ENCODE measurements around the gene LHX6.

Gene LHX6

DNA sequence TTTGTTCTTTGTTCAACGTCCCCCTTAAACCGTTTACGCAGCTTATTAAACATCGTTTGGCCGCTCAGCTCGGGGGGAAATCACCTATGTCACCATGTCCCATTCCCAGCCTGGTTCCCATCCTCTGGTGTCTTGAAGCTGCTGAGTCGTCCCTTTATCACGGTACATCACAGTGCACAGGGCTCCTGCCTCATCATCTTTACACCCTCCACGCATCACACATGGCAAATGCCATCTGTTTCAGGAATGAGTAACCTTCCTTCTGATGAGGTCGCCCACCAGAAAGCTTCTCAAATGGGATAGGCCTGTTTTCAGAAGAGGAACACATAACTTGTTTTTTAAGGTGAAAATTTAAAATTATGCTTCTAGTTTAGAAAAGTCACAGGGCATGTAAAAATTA lies 7.9 kb upstream of the LHX6 start:
- DNase-seq = peak in 2 of 56 donors; percentile 5 to 7

DNA sequence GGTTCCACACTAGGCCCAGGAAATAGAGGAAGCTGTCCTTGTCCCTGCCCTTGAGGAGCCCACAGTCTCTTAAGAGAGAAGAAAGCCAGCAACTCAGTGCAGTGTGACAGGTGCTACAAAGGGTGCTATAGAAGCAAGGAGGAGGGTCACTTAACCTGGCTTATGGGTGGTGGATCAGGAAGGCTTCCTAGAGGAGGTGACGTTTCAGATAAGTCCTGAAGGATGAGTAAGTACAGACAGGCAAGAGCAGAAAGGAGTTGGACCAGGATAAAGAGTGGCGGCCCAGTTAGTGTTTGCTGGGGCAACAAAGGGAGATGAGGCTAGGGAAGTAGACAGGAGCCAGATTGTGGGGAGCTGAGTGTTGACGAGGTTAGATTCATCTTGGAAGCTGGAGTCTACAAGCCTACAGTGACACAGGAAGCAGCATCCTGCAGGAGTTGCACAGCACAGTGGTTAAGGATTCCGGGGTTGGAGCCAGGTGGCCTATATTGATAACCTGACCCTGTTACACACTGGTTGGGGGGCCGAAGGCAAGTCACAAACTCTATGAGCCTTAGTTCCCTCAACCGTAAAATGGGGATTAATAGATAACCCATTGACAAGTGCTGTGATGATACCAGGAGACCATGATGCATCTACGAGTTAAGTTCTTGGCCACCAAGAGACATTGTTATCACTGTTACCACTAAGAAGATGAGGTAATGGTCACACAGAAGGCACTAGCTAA lies 5.4 kb upstream of the LHX6 start:
- no peak for DNase-seq

DNA sequence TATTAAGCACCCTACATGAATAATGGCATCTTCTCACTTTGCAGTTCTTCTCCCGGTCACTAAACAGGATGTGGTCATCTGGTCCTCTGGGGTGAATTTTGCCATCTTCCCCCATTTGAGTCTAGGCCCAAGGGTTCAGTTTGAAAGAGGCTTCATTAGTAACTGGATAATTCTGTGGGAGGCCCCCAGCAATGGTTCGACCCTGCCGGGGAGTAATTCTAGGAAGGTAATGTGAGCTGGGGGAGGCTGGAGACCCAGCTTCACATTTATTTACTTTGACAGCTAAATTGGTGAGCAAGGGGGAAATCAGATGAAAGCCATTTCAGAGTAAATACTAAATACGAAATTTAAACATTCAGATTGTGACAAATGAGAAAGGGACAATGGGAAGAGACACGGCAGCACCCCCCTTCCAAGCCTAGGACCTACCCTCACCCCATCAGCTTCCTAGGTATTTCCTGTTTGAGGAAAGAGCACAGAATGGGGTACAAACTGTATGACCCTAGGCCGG lies 4.1 kb upstream of the LHX6 start:
- DNase-seq = no peak

GRCh38 chr9:122229485-122229837 lies 704 bp upstream of the LHX6 start:
- no peak for DNase-seq

- no peak for DNase-seq
Measured at GRCh38 chr9:122228191-122228567, 578 bp downstream of the LHX6 start.

- no peak for DNase-seq
Measured at GRCh38 chr9:122227575-122227900, 1.2 kb downstream of the LHX6 start.

GRCh38 chr9:122226758-122227574 lies 1.8 kb downstream of the LHX6 start:
- DNase-seq = no peak

DNA sequence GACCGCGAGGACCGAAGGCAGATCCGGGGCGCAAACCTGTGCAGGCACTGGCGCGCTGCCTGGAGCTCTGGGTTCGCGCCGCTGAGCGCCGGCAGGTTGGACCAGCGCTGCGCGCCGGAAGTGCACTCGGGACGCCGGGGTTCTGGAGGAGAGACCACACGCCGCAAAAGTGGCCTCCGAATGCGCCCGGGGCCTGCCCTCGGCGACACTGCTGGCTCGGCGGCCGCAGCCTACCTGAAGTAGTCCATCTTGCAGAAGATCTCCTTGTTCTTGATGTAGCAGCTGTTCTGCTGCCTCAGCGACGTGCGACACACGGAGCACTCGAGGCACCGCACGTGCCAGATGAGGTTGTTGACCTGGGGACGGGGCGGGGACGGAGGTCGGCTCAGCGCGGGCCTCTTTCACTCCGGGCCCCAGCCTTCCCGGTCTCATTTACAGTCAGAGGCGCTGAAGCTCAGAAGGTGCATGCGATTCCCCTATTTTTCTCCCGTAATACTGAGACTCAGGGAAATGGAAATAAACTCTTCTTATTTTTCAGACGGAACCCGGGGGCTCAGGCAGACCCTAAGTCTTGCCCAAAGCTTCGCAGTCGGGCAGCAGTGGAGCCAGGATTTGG lies 2.5 kb downstream of the LHX6 start:
- DNase-seq = no peak

DNA sequence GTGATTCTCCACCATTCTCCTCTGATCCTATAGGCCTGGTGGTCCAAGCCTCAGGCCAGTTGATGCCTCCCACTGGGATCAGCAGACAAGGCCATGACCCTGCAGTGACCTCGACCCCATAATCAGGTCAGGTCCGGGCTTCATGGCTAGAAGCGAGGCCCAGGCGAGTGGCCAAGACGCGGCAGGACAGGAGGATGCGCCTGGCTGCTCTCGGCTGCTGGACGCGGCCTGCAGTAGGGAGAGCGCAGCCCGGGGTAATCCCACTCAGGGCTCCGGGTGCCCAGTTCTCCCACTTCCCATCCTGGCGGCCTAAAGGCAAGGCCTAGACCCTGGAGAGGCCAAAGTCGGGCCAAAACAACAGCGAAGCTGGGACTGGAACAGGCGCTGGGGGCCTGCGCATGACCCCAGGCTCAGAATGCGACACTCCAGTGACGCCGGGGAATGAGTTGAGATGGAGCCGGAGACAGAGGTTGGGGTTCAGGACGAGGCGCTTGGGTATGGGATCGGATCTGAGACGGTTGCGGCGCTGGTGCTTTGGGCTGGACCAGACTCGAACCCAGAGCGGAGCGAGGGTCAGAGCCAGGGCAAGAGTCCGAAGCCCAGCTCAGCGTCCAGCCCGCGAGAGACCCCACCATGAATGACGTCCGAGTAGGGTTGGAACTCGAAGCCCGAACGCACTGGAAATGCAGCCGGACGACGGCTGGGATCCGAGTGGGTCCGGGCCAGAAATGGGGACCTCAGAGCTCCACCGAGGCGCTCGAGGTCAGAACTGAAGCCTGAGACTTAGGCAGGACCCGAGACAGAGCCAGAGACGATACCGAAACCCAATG lies 3.2 kb downstream of the LHX6 start:
- no peak for DNase-seq

DNA sequence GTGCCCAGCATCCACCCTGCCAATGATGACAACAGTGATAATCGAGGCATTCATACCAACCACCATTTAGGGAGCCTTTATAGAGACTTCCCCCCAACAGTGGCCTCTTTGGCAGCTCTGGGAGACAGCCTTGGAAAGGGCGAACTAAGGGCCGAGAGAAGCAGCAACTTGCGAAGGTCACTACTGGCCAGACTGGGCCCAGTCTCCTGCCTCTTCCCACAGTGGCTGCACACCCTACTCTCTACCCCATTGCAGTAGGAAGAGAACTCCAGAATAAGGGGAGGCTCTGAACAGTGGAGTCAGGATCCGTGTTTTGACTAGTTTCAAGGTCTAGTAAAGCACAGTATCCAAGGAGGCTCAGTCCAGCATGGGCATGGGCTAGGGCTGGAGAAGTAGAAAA lies 5.3 kb downstream of the LHX6 start:
- no peak for DNase-seq

GRCh38 chr9:122222791-122223190 lies 6.0 kb downstream of the LHX6 start:
- no peak for DNase-seq

GRCh38 chr9:122221183-122221811 lies 7.5 kb downstream of the LHX6 start:
- DNase-seq = no peak

GRCh38 chr9:122220673-122221182 lies 8.0 kb downstream of the LHX6 start:
- no peak for DNase-seq

DNA sequence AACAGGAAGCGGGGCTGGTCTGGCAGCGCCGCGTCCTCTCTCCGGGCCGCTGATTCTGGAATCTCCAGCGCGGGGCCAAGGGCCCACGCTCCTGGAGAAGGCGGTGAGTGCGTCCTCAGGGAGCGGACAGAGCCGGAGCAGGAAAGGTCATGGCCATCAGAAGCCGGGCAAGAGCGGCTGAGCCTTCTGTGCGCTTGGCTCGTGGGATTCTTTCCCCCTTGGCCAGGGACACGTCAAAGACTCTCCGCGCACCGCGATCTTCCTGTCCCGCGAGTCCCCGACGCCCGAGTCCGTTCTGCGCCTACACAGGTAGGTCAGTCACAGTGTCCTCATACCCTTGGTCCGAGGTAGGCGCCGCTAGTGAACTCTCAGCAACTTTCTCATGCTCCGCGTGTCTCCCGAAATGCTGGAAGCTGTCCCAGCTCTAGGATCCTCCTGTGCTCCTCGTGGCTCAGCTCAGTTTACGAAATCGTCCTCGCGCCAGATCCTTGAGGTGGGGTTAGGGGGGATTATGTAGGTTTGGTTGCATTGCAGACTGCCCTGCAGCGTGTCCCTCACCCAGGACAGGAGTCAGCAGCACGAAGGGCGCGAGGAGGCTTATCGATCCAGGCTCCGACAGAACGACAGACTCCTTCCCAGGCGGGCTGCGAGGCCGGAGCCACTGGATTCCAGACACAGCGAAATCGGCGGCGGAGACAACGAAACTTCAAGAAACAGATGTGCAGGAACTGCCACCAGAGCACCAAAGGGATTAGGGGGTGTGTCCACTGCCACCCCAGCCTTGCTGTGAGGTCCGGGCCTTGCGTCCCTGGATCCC lies 8.7 kb downstream of the LHX6 start:
- no peak for DNase-seq

DNA sequence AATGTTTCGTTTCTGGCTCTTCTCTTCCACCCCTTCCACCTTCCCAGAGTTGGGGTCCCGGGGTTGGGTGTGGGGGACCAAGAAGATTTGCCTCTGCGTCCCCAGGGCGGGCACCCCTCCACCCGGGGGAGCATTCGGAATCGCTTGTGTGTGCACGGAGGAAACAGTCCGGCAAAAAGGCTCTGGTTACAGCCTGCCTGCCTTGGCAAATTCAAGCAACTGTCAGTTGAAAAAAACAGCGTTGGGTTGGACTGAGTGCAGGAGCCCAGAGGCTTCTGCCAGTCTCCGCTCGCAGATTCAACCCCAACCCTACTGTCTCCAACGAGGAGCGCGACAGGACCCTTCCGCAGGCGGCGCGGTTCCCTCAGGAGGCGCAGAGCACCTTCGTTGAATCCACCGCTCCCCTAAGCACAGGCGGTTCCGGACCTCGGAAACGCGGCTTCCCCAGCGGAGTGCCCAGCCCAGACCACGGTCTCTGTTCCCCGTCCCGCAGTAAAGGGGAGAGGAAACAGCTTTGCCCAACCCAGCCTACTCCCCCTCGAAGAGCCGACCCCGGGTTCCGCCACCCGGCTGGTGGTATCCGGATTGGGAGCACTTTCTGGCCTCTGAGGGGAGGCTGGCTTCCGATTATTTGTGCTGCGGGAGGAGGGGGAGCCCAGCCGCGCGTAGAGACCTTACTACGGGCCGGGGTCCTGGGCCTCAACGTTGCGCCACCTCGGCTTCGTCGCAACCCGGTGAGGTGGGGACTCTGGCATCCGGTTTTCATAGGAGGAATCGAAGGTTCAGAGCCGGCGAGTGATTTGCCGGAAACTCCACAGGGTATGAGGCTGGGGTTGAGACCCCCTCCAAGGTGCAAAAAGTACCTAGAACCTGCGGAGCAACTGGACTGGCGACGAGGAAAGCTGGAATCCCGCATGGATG lies 9.6 kb downstream of the LHX6 start:
- no peak for DNase-seq

- DNase-seq = no peak
Measured at GRCh38 chr9:122218071-122218934, 10.5 kb downstream of the LHX6 start.

DNA sequence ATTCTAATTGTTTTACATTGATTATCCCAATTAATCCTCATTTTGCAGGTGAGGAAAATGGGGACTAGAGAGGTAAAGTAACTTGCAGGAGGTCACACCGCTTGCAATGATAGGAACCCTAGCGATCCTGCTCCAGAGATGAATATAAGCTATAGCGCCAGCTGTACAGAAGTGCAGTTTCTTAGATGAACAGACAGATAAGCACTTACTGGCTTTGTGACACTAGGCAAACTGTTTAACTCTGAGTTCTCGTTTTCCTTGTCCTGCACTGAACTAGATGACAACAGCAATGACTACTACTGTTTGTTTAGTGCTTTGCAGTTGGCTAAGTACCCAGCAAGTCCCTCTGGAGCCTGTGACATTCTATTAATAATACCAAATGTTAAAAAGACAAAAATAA lies 11.1 kb downstream of the LHX6 start:
- DNase-seq = no peak

Measured in amygdala (tissue), 56 donors.